Measurements from ENCODE around the gene SPATC1L. TPM values are rescaled to one million over a fixed set of nuclear protein-coding genes. Genes with fewer than 3 reads are reported as not detected.

SPATC1L gene
- total and polyA plus RNA-seq, 2 donors (not counting 3 experiments of a cell fraction or from before 2014, with no cell fraction given) = 11.5 to 15.3 TPM

DNA sequence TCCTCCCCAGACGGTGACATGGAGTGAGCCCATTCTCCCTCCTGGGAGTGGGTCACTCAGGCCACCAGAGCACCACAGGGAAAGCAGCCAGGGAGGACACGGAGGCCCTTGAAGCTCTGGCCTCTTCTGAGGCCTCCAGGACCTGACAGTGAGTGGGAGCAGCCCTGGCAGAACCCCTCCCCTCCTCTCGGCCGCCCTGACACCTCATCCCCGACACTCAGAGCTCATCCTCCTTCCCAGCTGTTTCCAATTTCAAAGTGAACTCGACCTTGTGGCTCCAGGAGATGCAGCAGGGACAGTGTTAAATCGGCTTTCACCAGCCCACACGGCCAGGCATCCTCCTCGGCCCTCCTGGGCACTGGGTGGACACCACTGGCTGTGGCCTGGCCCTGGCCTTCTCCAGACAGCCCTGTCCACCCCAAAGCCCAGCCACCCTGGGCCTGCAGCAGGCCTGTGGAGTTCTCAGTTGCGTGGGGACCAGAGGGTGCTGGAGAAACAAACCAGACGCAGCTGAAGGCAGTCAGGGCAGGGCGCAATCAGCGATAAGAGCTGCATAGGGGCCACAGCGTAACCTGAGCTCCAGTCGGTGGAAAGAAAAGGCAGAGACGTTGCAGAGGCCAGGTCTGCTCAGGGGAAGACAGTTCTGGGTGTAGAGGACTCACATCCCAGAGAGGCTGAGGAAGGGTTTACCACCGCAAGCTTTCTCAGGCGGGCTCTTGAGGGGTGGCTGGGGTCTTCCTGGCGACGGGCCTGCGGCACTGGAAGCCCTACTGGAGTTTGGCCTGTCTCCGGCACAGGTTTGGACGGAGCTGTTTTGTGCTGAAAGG, 55.9 kb downstream of the SPATC1L start:
- H3K4me1 ChIP-seq (ENCODE audit: control insufficient read depth, extremely low read depth, insufficient read depth, low read length) = no peaks in the 10 kb centered on the region
- H3K9me1 ChIP-seq (replicated peaks; ENCODE audit: control insufficient read depth, extremely low read depth, insufficient read depth, low read length) = no peaks in the 10 kb centered on the region
- intact Hi-C loops (cut with micrococcal nuclease) (no loop called here), dilution Hi-C loops (cut with MboI; ENCODE audit: extremely low pct_ligation_motif_present, low sequenced_read_pairs) (no loop called here)
- CTCF ChIA-PET = interaction anchor here (0.5 to 1.5 kb wide), 2 partner anchors 11 to 388 kb away, joined by 3 to 4 read pairs; no protein-coding TSS in a partner anchor
- no peaks in the 10 kb centered on the region for H3K79me2 ChIP-seq (ENCODE audit: control insufficient read depth, insufficient read depth, low read length)
- no peak overlapping the region for H3K9ac ChIP-seq (replicated peaks; ENCODE audit: extremely low read depth, insufficient read depth, low read length)
- no peak for FAIRE-seq
- no peaks in the 10 kb centered on the region for H4K20me1 ChIP-seq (replicated peaks; ENCODE audit: control insufficient read depth, extremely low read depth, insufficient read depth, low read length)
- H3K27me3 ChIP-seq (ENCODE audit: control insufficient read depth in 2 of 2, insufficient read depth in 2 of 2, low read length in 2 of 2) = no peaks in the 10 kb centered on the region
- H3K4me2 ChIP-seq (ENCODE audit: insufficient read depth, low read length) = no peak overlapping the region
- POLR2A ChIA-PET = no interaction called here
- no peak overlapping the region for H3K4me3 ChIP-seq (replicated peaks in 1 of 3; ENCODE audit: insufficient read depth in 1 of 3, low read depth in 1 of 3, low read length in 3 of 3)
- H3K27ac ChIP-seq (ENCODE audit: insufficient read depth, low read depth, low read length) = no peak overlapping the region
- H3K9me3 ChIP-seq (replicated peaks; ENCODE audit: control insufficient read depth, insufficient read depth, low read length) = no peaks in the 10 kb centered on the region
- H2AFZ ChIP-seq (ENCODE audit: low read depth, low read length) = no peak overlapping the region
- no TSS peak for BruUV-seq (replicated peaks)
- TF ChIP-seq EZH2 (IDR thresholded peaks at IDR 0.05; ENCODE audit: borderline replicate concordance, low read depth, low read length, severe bottlenecking) = no peak
- no peak for TF ChIP-seq JUN (IDR thresholded peaks at IDR 0.05; ENCODE audit: borderline replicate concordance, insufficient read depth, insufficient read length, low read depth)
- TF ChIP-seq POLR2A (IDR thresholded peaks at IDR 0.05; ENCODE audit: low read depth, low read length) = no peak
- TF ChIP-seq POLR2AphosphoS5 (IDR thresholded peaks at IDR 0.05; ENCODE audit: insufficient read depth, low read depth, low read length) = no peak
- TF ChIP-seq FOS (IDR thresholded peaks at IDR 0.05; ENCODE audit: borderline replicate concordance, insufficient read depth, low read length) = no peak
- TF ChIP-seq, protein P1, sequence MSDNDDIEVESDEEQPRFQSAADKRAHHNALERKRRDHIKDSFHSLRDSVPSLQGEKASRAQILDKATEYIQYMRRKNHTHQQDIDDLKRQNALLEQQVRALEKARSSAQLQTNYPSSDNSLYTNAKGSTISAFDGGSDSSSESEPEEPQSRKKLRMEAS (IDR thresholded peaks at IDR 0.05; ENCODE audit: insufficient read depth, insufficient read length) = no peak
- no peak for TF ChIP-seq MYC (IDR thresholded peaks at IDR 0.05; ENCODE audit: low read depth, low read length)
- TF ChIP-seq, protein P2, sequence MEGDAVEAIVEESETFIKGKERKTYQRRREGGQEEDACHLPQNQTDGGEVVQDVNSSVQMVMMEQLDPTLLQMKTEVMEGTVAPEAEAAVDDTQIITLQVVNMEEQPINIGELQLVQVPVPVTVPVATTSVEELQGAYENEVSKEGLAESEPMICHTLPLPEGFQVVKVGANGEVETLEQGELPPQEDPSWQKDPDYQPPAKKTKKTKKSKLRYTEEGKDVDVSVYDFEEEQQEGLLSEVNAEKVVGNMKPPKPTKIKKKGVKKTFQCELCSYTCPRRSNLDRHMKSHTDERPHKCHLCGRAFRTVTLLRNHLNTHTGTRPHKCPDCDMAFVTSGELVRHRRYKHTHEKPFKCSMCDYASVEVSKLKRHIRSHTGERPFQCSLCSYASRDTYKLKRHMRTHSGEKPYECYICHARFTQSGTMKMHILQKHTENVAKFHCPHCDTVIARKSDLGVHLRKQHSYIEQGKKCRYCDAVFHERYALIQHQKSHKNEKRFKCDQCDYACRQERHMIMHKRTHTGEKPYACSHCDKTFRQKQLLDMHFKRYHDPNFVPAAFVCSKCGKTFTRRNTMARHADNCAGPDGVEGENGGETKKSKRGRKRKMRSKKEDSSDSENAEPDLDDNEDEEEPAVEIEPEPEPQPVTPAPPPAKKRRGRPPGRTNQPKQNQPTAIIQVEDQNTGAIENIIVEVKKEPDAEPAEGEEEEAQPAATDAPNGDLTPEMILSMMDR (IDR thresholded peaks at IDR 0.05; ENCODE audit: extremely low read depth in 1 of 2, insufficient read depth in 1 of 2, low read depth in 1 of 2, low read length in 2 of 2) = no peak
- no peak for TF ChIP-seq GATA2 (IDR thresholded peaks at IDR 0.05; ENCODE audit: insufficient read depth, insufficient read length, low read depth, low read length)
- H3K36me3 ChIP-seq (ENCODE audit: control insufficient read depth in 2 of 2, extremely low read depth in 1 of 2, insufficient read depth in 2 of 2, low read length in 2 of 2) = no peaks in the 10 kb centered on the region
- no peak for DNase-seq (ENCODE audit: low read depth, low spot score)
